Prostate gland (tissue), 2 donors: ENCODE results near the gene ANKRD11. TPM values are rescaled to one million over a fixed set of nuclear protein-coding genes. Genes with fewer than 3 reads are reported as not detected.

ENCODE experiments used
- DNase-seq: peaks from one replicate; pipeline ENCODE4 v3.0.0-alpha.2; 2019; ENCODE audit warnings: low spot score
- H3K27ac ChIP-seq, 2 donors: fragments of 200-600 bp; sonication (generic); 2 replicates each; pipeline ENCODE4 v1.5.1; 2017 to 2019
- H3K27me3 ChIP-seq: fragments of 200-600 bp; sonication (generic); replicated peaks from 2 replicates; pipeline ENCODE4 v1.5.1; 2019; ENCODE audit not compliant: insufficient read depth
- H3K36me3 ChIP-seq, 2 donors: fragments of 200-600 bp; sonication (generic); 1 replicate in 1 of 2; 2 replicates in 1 of 2; pipeline versions ENCODE4 v1.5.1 to v1.8.1; 2017 to 2019
- H3K4me1 ChIP-seq: fragments of 200-600 bp; sonication (generic); replicated peaks from 2 replicates; pipeline ENCODE4 v1.5.1; 2019
- H3K4me3 ChIP-seq, 2 donors: fragments of 200-600 bp; sonication (generic); 2 replicates each; pipeline ENCODE4 v1.5.1; 2017 to 2019
- H3K9me3 ChIP-seq: fragments of 200-600 bp; sonication (generic); 2 replicates; pipeline ENCODE4 v1.5.1; 2017
- CTCF ChIP-seq, 4 experiments: fragments of 200-600 bp in 2 of 4; fragments of 450-650 bp in 2 of 4; sonication (generic) in 2 of 4; IDR thresholded peaks; 1 replicate in 3 of 4; 2 replicates in 1 of 4; pipeline ENCODE4 v1.5.1; 2016 to 2019; ENCODE audit warnings: antibody characterized with exemption in 4 of 4, mild to moderate bottlenecking in 2 of 4, moderate library complexity in 2 of 4
- POLR2A ChIP-seq: fragments of 450-650 bp; IDR thresholded peaks from one replicate; pipeline ENCODE4 v1.6.1; 2016; ENCODE audit warnings: antibody characterized with exemption, mild to moderate bottlenecking
- POLR2AphosphoS5 ChIP-seq: sonication (generic); formaldehyde crosslinking; IDR thresholded peaks from one replicate; pipeline ENCODE4 v1.6.1; 2017; ENCODE audit warnings: antibody characterized with exemption
- WGBS: methylation state at CpG from one replicate; pipeline ENCODE4 v1.1.5; 2018; 5-methylcytosine and 5-hydroxymethylcytosine counted together
- intact Hi-C: fragments of 100-400 bp; cut with DNase I; formaldehyde crosslinking; loops from one replicate; pipeline ENCODE4 v1.14.2; 2022
- total RNA-seq, 2 donors: library from RNA; depleted of rRNA; stranded (reverse); fragments of >200 nt; gene quantifications; one replicate each; pipeline ENCODE4 v1.1.0, GENCODE V29; 2016

ANKRD11 gene
- total RNA-seq, 2 donors from 2014 or later: 66.2 to 143 TPM

- Histone ChIP-seq H3K36me3 (no peaks in the 10 kb centered on the region), H3K9me3 (no peaks in the 10 kb centered on the region), H3K4me3 (no peak overlapping the region), H3K4me1 (peaks cover 9% of the 10 kb centered on the region), H3K27ac (no peak overlapping the region), H3K27me3 (no peaks in the 10 kb centered on the region)
- WGBS: 53% methylated on average over 4 of the region's 4 CpGs
- TF ChIP-seq CTCF (IDR thresholded peaks at IDR 0.05): no peak
- no peak for TF ChIP-seq POLR2AphosphoS5
- no peak for TF ChIP-seq POLR2A
- DNase-seq: no peak
- intact Hi-C loops: loop anchor here (10.0 kb wide), 1 partner anchor 81 kb away; no protein-coding TSS in a partner anchor
These were observed 4.6 kb downstream of the ANKRD11 start for GRCh38 chr16:89485701-89486246.

GRCh38 chr16:89484923-89485679 is 5.3 kb downstream of the ANKRD11 start:
- no peaks in the 10 kb centered on the region for H3K9me3 ChIP-seq
- no peaks in the 10 kb centered on the region for H3K36me3 ChIP-seq
- no peak for TF ChIP-seq CTCF (IDR thresholded peaks at IDR 0.05)
- TF ChIP-seq POLR2A: no peak
- TF ChIP-seq POLR2AphosphoS5: no peak
- intact Hi-C loops: loop anchor here (10.0 kb wide), 1 partner anchor 80 kb away; no protein-coding TSS in a partner anchor
- H3K4me1 ChIP-seq: peaks cover 9% of the 10 kb centered on the region
- H3K27me3 ChIP-seq: no peaks in the 10 kb centered on the region
- H3K27ac ChIP-seq: no peak overlapping the region
- 72% methylated on average over 11 of the region's 11 CpGs for WGBS
- no peak overlapping the region for H3K4me3 ChIP-seq
- no peak for DNase-seq

- no peaks in the 10 kb centered on the region for H3K27me3 ChIP-seq
- no peak for DNase-seq
- peaks cover 9% of the 10 kb centered on the region for H3K4me1 ChIP-seq
- no peaks in the 10 kb centered on the region for H3K36me3 ChIP-seq
- TF ChIP-seq POLR2A (no peak), CTCF (IDR thresholded peaks at IDR 0.05) (no peak), POLR2AphosphoS5 (no peak)
- H3K9me3 ChIP-seq: no peaks in the 10 kb centered on the region
- no peak overlapping the region for H3K4me3 ChIP-seq
- intact Hi-C loops: loop anchor here (10.0 kb wide), 1 partner anchor 79 kb away; no protein-coding TSS in a partner anchor
- 83% methylated on average over 5 of the region's 5 CpGs for WGBS
- no peak overlapping the region for H3K27ac ChIP-seq
These were observed 6.3 kb downstream of the ANKRD11 start for GRCh38 chr16:89484041-89484501.

GRCh38 chr16:89482817-89483205 is 7.5 kb downstream of the ANKRD11 start:
- intact Hi-C loops: loop anchor here (10.0 kb wide), 1 partner anchor 78 kb away; no protein-coding TSS in a partner anchor
- no peaks in the 10 kb centered on the region for H3K27me3 ChIP-seq
- H3K36me3 ChIP-seq: no peaks in the 10 kb centered on the region
- H3K4me3 ChIP-seq: no peak overlapping the region
- 25% methylated on average over 5 of the region's 5 CpGs for WGBS
- peaks cover 2% of the 10 kb centered on the region for H3K4me1 ChIP-seq
- TF ChIP-seq POLR2AphosphoS5: no peak
- no peak for DNase-seq
- no peak overlapping the region for H3K27ac ChIP-seq
- no peaks in the 10 kb centered on the region for H3K9me3 ChIP-seq

- no peak for DNase-seq
- no peaks in the 10 kb centered on the region for H3K36me3 ChIP-seq
- intact Hi-C loops: loop anchor here (10.0 kb wide), 1 partner anchor 77 kb away; no protein-coding TSS in a partner anchor
- TF ChIP-seq POLR2AphosphoS5: no peak
- no peak for TF ChIP-seq POLR2A
- no peak for TF ChIP-seq CTCF (IDR thresholded peaks at IDR 0.05)
- no peak overlapping the region for H3K27ac ChIP-seq
- H3K4me1 ChIP-seq: peaks cover 2% of the 10 kb centered on the region
- H3K4me3 ChIP-seq: no peak overlapping the region
- no peaks in the 10 kb centered on the region for H3K9me3 ChIP-seq
- WGBS: 47% methylated on average over 14 of the region's 14 CpGs
- no peaks in the 10 kb centered on the region for H3K27me3 ChIP-seq
These were observed 8.1 kb downstream of the ANKRD11 start for GRCh38 chr16:89482150-89482816.
